GM12864 (cell line): ENCODE measurements around the gene PINLYP.

Experiments used
- DNase-seq: peaks from one replicate; pipeline ENCODE4 v3.0.0-alpha.2; 2011; ENCODE audit warnings: low read depth
- H3K4me3 ChIP-seq: 2 replicates; pipeline ENCODE4 v1.5.1; 2011; ENCODE audit warnings: mild to moderate bottlenecking, low read depth, low read length, control low read depth
- CTCF ChIP-seq: IDR thresholded peaks from 2 replicates; pipeline ENCODE4 v1.5.1; 2011; ENCODE audit warnings: low read depth, mild to moderate bottlenecking, moderate library complexity, low read length, control low read depth, inconsistent platforms; ENCODE audit errors: missing control alignments

Gene PINLYP

GRCh38 chr19:43551399-43552197 lies 24.0 kb upstream of the PINLYP start:
- TF ChIP-seq CTCF = no peak
- DNase-seq = no peak
- no peak overlapping the region for H3K4me3 ChIP-seq

GRCh38 chr19:43552198-43552450 lies 23.5 kb upstream of the PINLYP start:
- no peak for TF ChIP-seq CTCF
- DNase-seq = no peak
- H3K4me3 ChIP-seq = no peak overlapping the region

- no peak for DNase-seq
- no peak for TF ChIP-seq CTCF
- H3K4me3 ChIP-seq = no peak overlapping the region
Measured at GRCh38 chr19:43552616-43553015, 23.0 kb upstream of the PINLYP start.

GRCh38 chr19:43553656-43554055 lies 21.9 kb upstream of the PINLYP start:
- H3K4me3 ChIP-seq = no peak overlapping the region
- TF ChIP-seq CTCF = no peak
- DNase-seq = no peak

GRCh38 chr19:43554317-43554895 lies 21.2 kb upstream of the PINLYP start:
- no peak overlapping the region for H3K4me3 ChIP-seq
- no peak for DNase-seq
- no peak for TF ChIP-seq CTCF

- H3K4me3 ChIP-seq = no peak overlapping the region
- TF ChIP-seq CTCF = peak; percentile 94
- DNase-seq = peak; percentile 44
Measured at GRCh38 chr19:43555185-43555770, 20.3 kb upstream of the PINLYP start.

- no peak for DNase-seq
- H3K4me3 ChIP-seq = no peak overlapping the region
- peak; percentile 12 for TF ChIP-seq CTCF
Measured at GRCh38 chr19:43560687-43561086, 14.9 kb upstream of the PINLYP start.
